Mesodermal cell (in vitro differentiated cells): ENCODE measurements around the gene DNAH17.

Experiments
- H3K27ac ChIP-seq: 2 replicates; pipeline ENCODE4 v1.7.0; 2013; ENCODE audit warnings: mild to moderate bottlenecking, low read depth, low read length, moderate library complexity; ENCODE audit not compliant: severe bottlenecking
- H3K36me3 ChIP-seq: 2 replicates; pipeline ENCODE4 v1.7.1; 2013; ENCODE audit warnings: mild to moderate bottlenecking, low read length, moderate library complexity; ENCODE audit not compliant: control insufficient read depth, insufficient read depth
- H3K4me1 ChIP-seq: one replicate; pipeline ENCODE4 v1.7.1; 2013; ENCODE audit warnings: mild to moderate bottlenecking, low read length; ENCODE audit not compliant: insufficient read depth, control insufficient read depth, poor library complexity, severe bottlenecking
- H3K4me3 ChIP-seq: 2 replicates; pipeline ENCODE4 v1.7.0; 2013; ENCODE audit warnings: low read length, control low read depth, mild to moderate bottlenecking; ENCODE audit not compliant: insufficient read depth, poor library complexity, severe bottlenecking; ENCODE audit errors: extremely low read depth
- H3K9me3 ChIP-seq: 2 replicates; pipeline ENCODE4 v1.7.1; 2013; ENCODE audit warnings: mild to moderate bottlenecking, low read length, moderate library complexity; ENCODE audit not compliant: control insufficient read depth
- WGBS, 2 experiments: methylation state at CpG; one replicate each; pipeline ENCODE4 v1.1.5; 2013; ENCODE audit warnings: missing lambda C conversion rate in 2 of 2; ENCODE audit not compliant: insufficient coverage in 2 of 2; 5-methylcytosine and 5-hydroxymethylcytosine counted together

Gene DNAH17

DNA sequence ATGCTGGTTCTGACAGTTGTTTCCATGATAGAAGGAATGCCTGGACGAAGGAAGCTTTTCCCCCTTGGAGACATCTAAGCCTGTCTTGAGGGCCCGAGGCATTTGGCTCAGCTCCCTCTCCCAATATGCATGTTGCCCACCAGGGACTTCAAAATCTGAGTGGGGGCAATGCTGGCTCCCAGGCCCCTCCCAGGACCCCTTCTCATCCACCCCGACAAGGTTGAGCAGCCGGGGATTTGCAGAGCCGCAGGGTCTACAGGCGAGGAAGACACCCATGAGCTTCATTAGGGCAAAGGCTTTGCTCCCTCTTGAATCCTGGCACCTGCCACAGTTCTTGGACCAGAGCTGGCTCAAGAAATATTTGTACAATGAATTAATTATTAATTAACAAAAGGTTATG, 25.1 kb upstream of the DNAH17 start:
- Histone ChIP-seq H3K27ac (no peak overlapping the region), H3K4me1 (no peaks in the 10 kb centered on the region), H3K9me3 (no peaks in the 10 kb centered on the region), H3K4me3 (no peak overlapping the region), H3K36me3 (no peaks in the 10 kb centered on the region)
- WGBS, 2 experiments: 88 to 92% methylated on average over 4 to 6 of the region's 6 CpGs

GRCh38 chr17:78601577-78602190, 24.5 kb upstream of the DNAH17 start:
- Histone ChIP-seq H3K4me1 (no peaks in the 10 kb centered on the region), H3K36me3 (no peaks in the 10 kb centered on the region), H3K27ac (no peak overlapping the region), H3K9me3 (no peaks in the 10 kb centered on the region), H3K4me3 (no peak overlapping the region)
- 88 to 96% methylated on average over 7 of the region's 9 CpGs for WGBS, 2 experiments

- 91 to 97% methylated on average over 7 to 8 of the region's 10 CpGs for WGBS, 2 experiments
- H3K4me1 ChIP-seq: peaks cover 2% of the 10 kb centered on the region
- H3K4me3 ChIP-seq: no peak overlapping the region
- H3K9me3 ChIP-seq: no peaks in the 10 kb centered on the region
- H3K27ac ChIP-seq: no peak overlapping the region
- no peaks in the 10 kb centered on the region for H3K36me3 ChIP-seq
Measured at GRCh38 chr17:78600181-78600721, 23.1 kb upstream of the DNAH17 start.

DNA sequence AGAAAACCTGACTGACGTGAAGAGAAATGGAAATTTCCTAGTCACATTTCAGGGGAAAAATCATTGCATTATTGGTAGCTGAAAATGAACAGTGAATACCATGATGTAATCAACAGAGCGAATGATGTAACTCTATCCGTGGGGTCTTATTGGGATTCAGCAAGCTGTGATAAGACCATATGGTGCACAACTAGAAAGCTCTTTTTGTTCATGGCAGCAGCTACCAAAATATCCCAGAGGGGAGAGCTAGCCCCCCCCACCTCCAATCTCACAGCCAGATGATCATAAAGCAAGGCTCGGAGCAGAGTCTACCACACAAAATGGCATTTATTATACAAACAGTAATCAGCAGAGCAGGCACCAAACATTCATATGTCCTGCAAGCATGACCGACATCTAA, 22.2 kb upstream of the DNAH17 start:
- H3K4me3 ChIP-seq: no peak overlapping the region
- H3K36me3 ChIP-seq: no peaks in the 10 kb centered on the region
- no peaks in the 10 kb centered on the region for H3K9me3 ChIP-seq
- H3K4me1 ChIP-seq: peaks cover 2% of the 10 kb centered on the region
- no peak overlapping the region for H3K27ac ChIP-seq
- 100% methylated on average over 4 of the region's 5 CpGs for WGBS, 2 experiments

DNA sequence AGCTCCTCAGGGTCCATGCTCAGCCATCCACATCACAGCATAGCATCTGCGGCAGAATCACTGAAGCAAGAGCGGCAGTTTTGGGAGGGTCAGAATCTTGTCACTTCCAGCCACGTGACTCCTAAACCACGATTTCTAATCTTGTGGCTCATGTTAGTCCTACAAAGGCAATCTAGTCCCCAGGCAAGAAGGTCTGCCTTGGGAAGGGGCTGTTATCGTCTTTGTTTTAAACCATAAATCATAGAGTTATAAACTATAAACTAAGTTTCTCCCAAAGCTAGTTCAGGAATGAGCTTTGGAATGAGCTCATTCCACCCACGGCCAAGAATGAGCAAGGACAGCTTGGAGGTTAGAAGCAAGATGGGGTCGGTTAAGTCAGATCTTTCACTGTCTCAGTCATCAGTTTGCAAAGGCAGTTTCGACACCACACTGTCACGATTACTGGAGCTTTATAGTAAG, 20.8 kb upstream of the DNAH17 start:
- WGBS, 2 experiments: 93 to 100% methylated on average over 5 to 6 of the region's 9 CpGs
- Histone ChIP-seq H3K9me3 (no peaks in the 10 kb centered on the region), H3K27ac (no peak overlapping the region), H3K4me1 (peaks cover 2% of the 10 kb centered on the region), H3K36me3 (no peaks in the 10 kb centered on the region), H3K4me3 (no peak overlapping the region)

GRCh38 chr17:78596871-78597764, 19.9 kb upstream of the DNAH17 start:
- Histone ChIP-seq H3K27ac (peak overlapping the region; percentile 26), H3K36me3 (no peaks in the 10 kb centered on the region), H3K9me3 (no peaks in the 10 kb centered on the region), H3K4me3 (no peak overlapping the region), H3K4me1 (peaks cover 7% of the 10 kb centered on the region)
- WGBS, 2 experiments: 77 to 89% methylated on average over 8 to 9 of the region's 12 CpGs

DNA sequence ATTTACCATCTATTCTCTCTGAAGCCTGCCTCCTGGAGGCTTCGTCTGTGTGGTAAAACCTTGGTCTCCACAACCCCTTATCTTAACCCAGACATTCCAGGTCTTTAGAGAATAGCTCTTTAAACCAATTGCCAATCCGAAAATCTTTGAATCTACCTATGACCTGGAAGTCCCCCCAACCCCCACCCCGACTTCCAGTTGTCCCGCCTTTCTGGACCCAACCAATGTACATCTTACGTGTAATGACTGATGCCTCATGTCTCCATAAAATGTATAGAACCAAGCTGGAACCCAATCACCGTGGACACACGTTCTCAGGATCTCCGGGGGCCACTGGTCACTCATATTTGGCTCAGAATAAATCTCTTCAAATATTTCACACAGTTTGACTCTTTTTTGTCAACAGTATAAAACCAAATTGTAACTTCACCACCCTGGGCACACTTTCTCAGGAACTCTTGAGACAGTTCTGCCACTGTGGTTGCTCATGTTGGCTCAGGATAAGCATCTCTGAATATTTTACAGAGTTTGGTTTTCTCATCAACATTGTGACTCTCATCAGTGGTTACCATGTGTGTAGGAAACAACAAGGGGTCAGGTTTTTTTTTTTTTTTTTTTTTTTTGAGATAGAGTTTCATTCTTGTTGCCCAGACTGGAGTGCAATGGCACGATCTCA, 18.1 kb upstream of the DNAH17 start:
- H3K4me1 ChIP-seq: peaks cover 12% of the 10 kb centered on the region
- no peaks in the 10 kb centered on the region for H3K9me3 ChIP-seq
- H3K36me3 ChIP-seq: no peaks in the 10 kb centered on the region
- no peak overlapping the region for H3K4me3 ChIP-seq
- WGBS, 2 experiments: 87 to 93% methylated on average over 8 to 9 of the region's 9 CpGs
- no peak overlapping the region for H3K27ac ChIP-seq

- WGBS, 2 experiments: 93 to 100% methylated on average over 3 to 4 of the region's 6 CpGs
- no peak overlapping the region for H3K27ac ChIP-seq
- no peaks in the 10 kb centered on the region for H3K36me3 ChIP-seq
- H3K4me1 ChIP-seq: peaks cover 12% of the 10 kb centered on the region
- H3K4me3 ChIP-seq: no peak overlapping the region
- no peaks in the 10 kb centered on the region for H3K9me3 ChIP-seq
Measured at GRCh38 chr17:78592991-78593329, 15.8 kb upstream of the DNAH17 start.

DNA sequence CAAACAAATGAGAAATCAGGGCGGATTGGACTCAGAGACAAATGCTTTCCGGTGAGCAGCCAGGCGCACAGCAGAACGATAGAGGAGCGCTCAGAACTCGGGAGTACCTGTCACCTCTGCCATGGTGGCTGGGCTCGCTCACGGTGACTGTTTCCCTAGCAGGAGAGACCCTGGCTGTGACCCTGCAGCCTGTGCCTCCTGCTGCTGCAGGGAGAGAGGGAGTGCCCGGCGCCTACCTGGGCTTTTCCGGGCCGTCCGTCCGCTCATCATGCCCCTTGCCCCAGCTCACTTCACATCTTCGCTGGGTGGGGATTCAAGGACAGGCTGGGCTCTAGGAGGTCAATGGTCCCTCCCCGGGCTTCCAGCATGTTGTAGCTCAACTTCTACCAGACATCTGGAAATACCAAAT, 14.1 kb upstream of the DNAH17 start:
- Histone ChIP-seq H3K36me3 (no peaks in the 10 kb centered on the region), H3K4me1 (peaks cover 10% of the 10 kb centered on the region), H3K4me3 (no peak overlapping the region), H3K9me3 (no peaks in the 10 kb centered on the region), H3K27ac (no peak overlapping the region)
- 92 to 96% methylated on average over 12 to 14 of the region's 16 CpGs for WGBS, 2 experiments

- Histone ChIP-seq H3K27ac (no peak overlapping the region), H3K4me1 (peaks cover 10% of the 10 kb centered on the region), H3K9me3 (no peaks in the 10 kb centered on the region), H3K36me3 (no peaks in the 10 kb centered on the region), H3K4me3 (no peak overlapping the region)
- 92 to 98% methylated on average over 11 to 12 of the region's 13 CpGs for WGBS, 2 experiments
Measured at GRCh38 chr17:78589885-78590284, 12.7 kb upstream of the DNAH17 start.
